ENCODE data around the gene CFAP90. TPM values are rescaled to one million over a fixed set of nuclear protein-coding genes. Genes with fewer than 3 reads are reported as not detected.
A peak's percentile ranks its signal among the peaks of the same experiment; 100 is the strongest.

The CFAP90 gene
- total RNA-seq, 1 donor from 2014 or later = not detected

- H3K4me3 ChIP-seq (ENCODE audit: low read depth, low read length) = no peak overlapping the region
- TF ChIP-seq CTCF (IDR thresholded peaks at IDR 0.05; ENCODE audit: insufficient read depth, low read length, severe bottlenecking) = no peak
- DNase-seq (ENCODE audit: low read depth) (no peak), FAIRE-seq (no peak)
- H3K27me3 ChIP-seq (ENCODE audit: control insufficient read depth, insufficient read depth, low read length) = peaks cover 8% of the 10 kb centered on the region
- H3K36me3 ChIP-seq (ENCODE audit: control insufficient read depth, insufficient read depth, low read length) = no peaks in the 10 kb centered on the region
Measured at GRCh38 chr5:7852988-7853387, 2.1 kb upstream of the CFAP90 start.

GRCh38 chr5:7852542-7852941 is 1.6 kb upstream of the CFAP90 start:
- Histone ChIP-seq H3K27me3 (ENCODE audit: control insufficient read depth, insufficient read depth, low read length) (peaks cover 8% of the 10 kb centered on the region), H3K36me3 (ENCODE audit: control insufficient read depth, insufficient read depth, low read length) (no peaks in the 10 kb centered on the region), H3K4me3 (ENCODE audit: low read depth, low read length) (no peak overlapping the region)
- no peak for TF ChIP-seq CTCF (IDR thresholded peaks at IDR 0.05; ENCODE audit: insufficient read depth, low read length, severe bottlenecking)
- FAIRE-seq (no peak), DNase-seq (ENCODE audit: low read depth) (no peak)

- Histone ChIP-seq H3K4me3 (ENCODE audit: low read depth, low read length) (no peak overlapping the region), H3K36me3 (ENCODE audit: control insufficient read depth, insufficient read depth, low read length) (no peaks in the 10 kb centered on the region), H3K27me3 (ENCODE audit: control insufficient read depth, insufficient read depth, low read length) (peaks cover 8% of the 10 kb centered on the region)
- TF ChIP-seq CTCF (IDR thresholded peaks at IDR 0.05; ENCODE audit: insufficient read depth, low read length, severe bottlenecking) = no peak
- DNase-seq (ENCODE audit: low read depth) = no peak
- FAIRE-seq = no peak
Measured at GRCh38 chr5:7851617-7852289, 820 bp upstream of the CFAP90 start.

GRCh38 chr5:7851240-7851592 is 283 bp upstream of the CFAP90 start:
- no peak for TF ChIP-seq CTCF (IDR thresholded peaks at IDR 0.05; ENCODE audit: insufficient read depth, low read length, severe bottlenecking)
- Histone ChIP-seq H3K4me3 (ENCODE audit: low read depth, low read length) (no peak overlapping the region), H3K27me3 (ENCODE audit: control insufficient read depth, insufficient read depth, low read length) (peaks cover 8% of the 10 kb centered on the region), H3K36me3 (ENCODE audit: control insufficient read depth, insufficient read depth, low read length) (no peaks in the 10 kb centered on the region)
- DNase-seq (ENCODE audit: low read depth) = no peak
- no peak for FAIRE-seq

GRCh38 chr5:7849681-7850394 is 1.1 kb downstream of the CFAP90 start:
- H3K4me3 ChIP-seq (ENCODE audit: low read depth, low read length) = peak overlapping the region; percentile 34
- DNase-seq (ENCODE audit: low read depth) = no peak
- H3K36me3 ChIP-seq (ENCODE audit: control insufficient read depth, insufficient read depth, low read length) = no peaks in the 10 kb centered on the region
- no peak for FAIRE-seq
- peaks cover 8% of the 10 kb centered on the region for H3K27me3 ChIP-seq (ENCODE audit: control insufficient read depth, insufficient read depth, low read length)
- peak; percentile 25 for TF ChIP-seq CTCF (IDR thresholded peaks at IDR 0.05; ENCODE audit: insufficient read depth, low read length, severe bottlenecking)
